Loucy (cell line): ENCODE results near the gene GALNT18.

Experiments used
- H2AFZ ChIP-seq: fragments of 200-600 bp; sonication (generic); 2 replicates; pipeline ENCODE4 v1.6.0; 2016; ENCODE audit warnings: antibody characterized with exemption, mild to moderate bottlenecking, low read length, moderate library complexity
- H3F3A ChIP-seq: fragments of 200-600 bp; 2 replicates; pipeline ENCODE4 v1.6.0; 2016; ENCODE audit warnings: antibody characterized with exemption, low read depth, mild to moderate bottlenecking
- H3K27me3 ChIP-seq: fragments of 200-600 bp; sonication (generic); 2 replicates; pipeline ENCODE4 v1.6.1; 2014; ENCODE audit warnings: low read length, mild to moderate bottlenecking; ENCODE audit not compliant: insufficient read depth, poor library complexity, severe bottlenecking
- H3K36me3 ChIP-seq: fragments of 200-600 bp; sonication (generic); 2 replicates; pipeline ENCODE4 v1.6.1; 2016; ENCODE audit warnings: low read length; ENCODE audit not compliant: insufficient read depth
- H3K4me1 ChIP-seq: fragments of 200-600 bp; sonication (generic); 2 replicates; pipeline ENCODE4 v1.5.1; 2014; ENCODE audit warnings: low read length, mild to moderate bottlenecking; ENCODE audit not compliant: insufficient read depth, poor library complexity, severe bottlenecking
- H3K4me2 ChIP-seq: fragments of 200-600 bp; sonication (generic); 2 replicates; pipeline ENCODE4 v1.6.0; 2014; ENCODE audit warnings: antibody characterized with exemption, low read length, low read depth, mild to moderate bottlenecking; ENCODE audit not compliant: poor library complexity, severe bottlenecking
- H3K4me3 ChIP-seq: fragments of 200-600 bp; sonication (generic); 2 replicates; pipeline ENCODE4 v1.5.1; 2014; ENCODE audit warnings: low read length, mild to moderate bottlenecking, mixed read lengths; ENCODE audit not compliant: poor library complexity, severe bottlenecking
- H3K79me2 ChIP-seq: fragments of 200-600 bp; sonication (generic); 2 replicates; pipeline ENCODE4 v1.6.1; 2014; ENCODE audit warnings: low read length; ENCODE audit not compliant: insufficient read depth
- H3K9ac ChIP-seq: fragments of 200-600 bp; sonication (generic); 2 replicates; pipeline ENCODE4 v1.6.0; 2014; ENCODE audit warnings: mild to moderate bottlenecking, low read depth, low read length, moderate library complexity; ENCODE audit not compliant: poor library complexity, severe bottlenecking
- H3K9me2 ChIP-seq: fragments of 200-600 bp; sonication (generic); replicated peaks from 2 replicates; pipeline ENCODE4 v1.6.1; 2016; ENCODE audit warnings: low read depth, low read length, mixed read lengths
- H3K9me3 ChIP-seq: fragments of 200-600 bp; sonication (generic); 2 replicates; pipeline ENCODE4 v1.6.1; 2014; ENCODE audit warnings: mild to moderate bottlenecking, antibody characterized with exemption, low read length, low read depth; ENCODE audit not compliant: insufficient read depth
- H4K20me1 ChIP-seq: fragments of 200-600 bp; sonication (generic); 2 replicates; pipeline ENCODE4 v1.6.0; 2014; ENCODE audit warnings: antibody characterized with exemption, low read length, mild to moderate bottlenecking; ENCODE audit not compliant: insufficient read depth, poor library complexity, severe bottlenecking
- CTCF ChIP-seq: fragments of 200-600 bp; sonication (generic); conservative IDR thresholded peaks from 2 replicates; pipeline ENCODE4 v1.5.1; 2014; ENCODE audit warnings: mild to moderate bottlenecking, antibody characterized with exemption, low read length
- EZH2phosphoT487 ChIP-seq: fragments of 200-600 bp; IDR thresholded peaks from 2 replicates; pipeline ENCODE4 v1.6.1; 2018; ENCODE audit warnings: antibody characterized with exemption, mild to moderate bottlenecking, moderate library complexity, borderline replicate concordance

Gene GALNT18

GRCh38 chr11:11408436-11409221 lies 213.2 kb downstream of the GALNT18 start:
- Histone ChIP-seq H3K79me2 (no peaks in the 10 kb centered on the region), H3K9me2 (no peaks in the 10 kb centered on the region), H3K27me3 (no peaks in the 10 kb centered on the region), H3K9ac (no peak overlapping the region), H3K9me3 (no peaks in the 10 kb centered on the region), H3K4me1 (no peaks in the 10 kb centered on the region), H3F3A (no peaks in the 10 kb centered on the region), H4K20me1 (no peaks in the 10 kb centered on the region), H3K4me2 (no peak overlapping the region), H2AFZ (no peak overlapping the region), H3K4me3 (no peak overlapping the region), H3K36me3 (no peaks in the 10 kb centered on the region)
- TF ChIP-seq EZH2phosphoT487 = no peak
- TF ChIP-seq CTCF = no peak

- no peak for TF ChIP-seq CTCF
- no peak for TF ChIP-seq EZH2phosphoT487
Measured at GRCh38 chr11:11407763-11408084, 214.1 kb downstream of the GALNT18 start.

GRCh38 chr11:11407065-11407762 lies 214.6 kb downstream of the GALNT18 start:
- Histone ChIP-seq H3K4me3 (no peak overlapping the region), H3K9me3 (no peaks in the 10 kb centered on the region), H2AFZ (no peak overlapping the region), H3K4me1 (no peaks in the 10 kb centered on the region), H3K36me3 (no peaks in the 10 kb centered on the region), H3K27me3 (no peaks in the 10 kb centered on the region), H3K79me2 (no peaks in the 10 kb centered on the region), H3K9me2 (no peaks in the 10 kb centered on the region), H3F3A (no peaks in the 10 kb centered on the region), H3K4me2 (no peak overlapping the region), H4K20me1 (no peaks in the 10 kb centered on the region), H3K9ac (no peak overlapping the region)
- TF ChIP-seq EZH2phosphoT487 = no peak

More at GRCh38 chr11:11407763-11408084, 214.1 kb downstream of the GALNT18 start:
- Histone ChIP-seq H3K4me2 (no peak overlapping the region), H3K27me3 (no peaks in the 10 kb centered on the region), H3K79me2 (no peaks in the 10 kb centered on the region), H3K36me3 (no peaks in the 10 kb centered on the region), H3K9me2 (no peaks in the 10 kb centered on the region), H4K20me1 (no peaks in the 10 kb centered on the region), H3F3A (no peaks in the 10 kb centered on the region), H3K4me1 (no peaks in the 10 kb centered on the region), H3K4me3 (no peak overlapping the region), H3K9me3 (no peaks in the 10 kb centered on the region), H2AFZ (no peak overlapping the region), H3K9ac (no peak overlapping the region)

GRCh38 chr11:11406652-11407051 lies 215.2 kb downstream of the GALNT18 start:
- TF ChIP-seq EZH2phosphoT487 = no peak
- no peak for TF ChIP-seq CTCF
- Histone ChIP-seq H3K9ac (no peak overlapping the region), H3F3A (no peaks in the 10 kb centered on the region), H3K4me2 (no peak overlapping the region), H3K9me3 (no peaks in the 10 kb centered on the region), H4K20me1 (no peaks in the 10 kb centered on the region), H3K4me3 (no peak overlapping the region), H3K4me1 (no peaks in the 10 kb centered on the region), H3K36me3 (no peaks in the 10 kb centered on the region), H3K9me2 (no peaks in the 10 kb centered on the region), H3K79me2 (no peaks in the 10 kb centered on the region), H3K27me3 (no peaks in the 10 kb centered on the region), H2AFZ (no peak overlapping the region)
